B cell (primary cell): Measurements from ENCODE around the gene NFAT5. TPM values are rescaled to one million over a fixed set of nuclear protein-coding genes. Genes with fewer than 3 reads are reported as not detected.
A peak's percentile ranks its signal among the peaks of the same experiment; 100 is the strongest.

Source experiments
- ATAC-seq: fragments of 200-7000 bp; cut with Tn5 transposase; one replicate; pipeline ENCODE4 v1.10.0; 2021; ENCODE audit warnings: low read depth, mild to moderate bottlenecking, moderate number of reproducible peaks, moderate library complexity
- CTCF ChIA-PET: fragments of 350-600 bp; sonication (Branson Sonifier 250); formaldehyde crosslinking; loops from one replicate; lab custom pipeline; 2021; ENCODE audit warnings: antibody characterized with exemption, inconsistent platforms; lab: Charles Lee
- POLR2A ChIA-PET: fragments of 350-600 bp; sonication (Branson Sonifier 250); formaldehyde crosslinking; loops from one replicate; lab custom pipeline; 2021; ENCODE audit warnings: antibody characterized with exemption; lab: Charles Lee
- DNase-seq: peaks from one replicate; pipeline ENCODE4 v3.0.0; 2013
- H2AFZ ChIP-seq: 2 replicates; pipeline ENCODE4 v1.6.1; 2012; ENCODE audit warnings: mild to moderate bottlenecking, low read depth, low read length; ENCODE audit not compliant: insufficient read depth, poor library complexity, severe bottlenecking
- H3K27ac ChIP-seq, 2 donors: 1 replicate in 1 of 2; 2 replicates in 1 of 2; pipeline ENCODE4 v1.5.1; 2012 to 2013; ENCODE audit warnings: low read length in 2 of 2, mild to moderate bottlenecking in 2 of 2, moderate library complexity in 1 of 2
- H3K27me3 ChIP-seq, 4 experiments: fragments of 200-600 bp in 1 of 4; sonication (generic) in 1 of 4; replicated peaks in 1 of 4; 1 replicate in 2 of 4; 2 replicates in 2 of 4; pipeline versions ENCODE4 v1.6.1 to v1.7.0; 2013 to 2016; ENCODE audit warnings: low read length in 3 of 4, mild to moderate bottlenecking in 2 of 4, mixed read lengths in 1 of 4, moderate library complexity in 1 of 4; ENCODE audit not compliant: insufficient read depth in 4 of 4, control insufficient read depth in 3 of 4; ENCODE audit errors: control extremely low read depth in 1 of 4
- H3K36me3 ChIP-seq, 2 experiments: replicated peaks in 1 of 2; 1 replicate in 1 of 2; 2 replicates in 1 of 2; pipeline versions ENCODE4 v1.6.1 to v1.7.1; 2013; ENCODE audit warnings: low read length in 1 of 2; ENCODE audit not compliant: insufficient read depth in 2 of 2, control insufficient read depth in 1 of 2; ENCODE audit errors: control extremely low read depth in 1 of 2, extremely low read depth in 1 of 2
- H3K4me1 ChIP-seq, 2 donors: fragments of 200-600 bp in 1 of 2; sonication (generic) in 1 of 2; 1 replicate in 1 of 2; 2 replicates in 1 of 2; pipeline versions ENCODE4 v1.5.1 to v1.6.1; 2013 to 2017; ENCODE audit warnings: low read length in 2 of 2; ENCODE audit not compliant: control insufficient read depth in 2 of 2, insufficient read depth in 2 of 2
- H3K4me2 ChIP-seq: replicated peaks from 2 replicates; pipeline ENCODE3; 2012; ENCODE audit warnings: mild to moderate bottlenecking, low read depth, low read length; ENCODE audit not compliant: poor library complexity, severe bottlenecking
- H3K4me3 ChIP-seq, 5 experiments: fragments of 200-600 bp in 1 of 5; sonication (generic) in 1 of 5; 1 replicate in 3 of 5; 2 replicates in 2 of 5; pipeline versions ENCODE4 v1.5.1 to v1.7.0; 2011 to 2016; ENCODE audit warnings: low read length in 4 of 5, mild to moderate bottlenecking in 4 of 5, low read depth in 2 of 5, control low read depth in 1 of 5, moderate library complexity in 1 of 5; ENCODE audit not compliant: insufficient read depth in 1 of 5; ENCODE audit errors: control extremely low read depth in 1 of 5, extremely low read depth in 1 of 5
- H3K79me2 ChIP-seq: fragments of 200-600 bp; sonication (generic); one replicate; pipeline ENCODE4 v1.6.0; 2016; ENCODE audit warnings: low read length; ENCODE audit not compliant: control insufficient read depth, insufficient read depth
- H3K9ac ChIP-seq: fragments of 200-600 bp; sonication (generic); 2 replicates; pipeline ENCODE4 v1.6.1; 2017; ENCODE audit warnings: mild to moderate bottlenecking, low read length, moderate library complexity
- H3K9me3 ChIP-seq, 3 donors: one replicate each; pipeline versions ENCODE4 v1.6.1 to v1.7.1; 2013; ENCODE audit warnings: low read length in 2 of 3; ENCODE audit not compliant: control insufficient read depth in 2 of 3, insufficient read depth in 1 of 3; ENCODE audit errors: control extremely low read depth in 1 of 3
- H4K20me1 ChIP-seq: 2 replicates; pipeline ENCODE4 v1.6.0; 2012; ENCODE audit warnings: mild to moderate bottlenecking, low read length; ENCODE audit not compliant: insufficient read depth, control insufficient read depth, poor library complexity, severe bottlenecking
- H3K27ac Mint-ChIP-seq: one replicate; pipeline ENCODE4 v1.8.0; 2021; ENCODE audit warnings: mixed read lengths
- H3K27me3 Mint-ChIP-seq: one replicate; pipeline ENCODE4 v1.8.0; 2021; ENCODE audit warnings: mixed read lengths
- H3K4me1 Mint-ChIP-seq: one replicate; pipeline ENCODE4 v1.8.0; 2021; ENCODE audit warnings: mixed read lengths
- H3K4me3 Mint-ChIP-seq: one replicate; pipeline ENCODE4 v1.8.0; 2021; ENCODE audit warnings: mixed read lengths
- H3K9me3 Mint-ChIP-seq: one replicate; pipeline ENCODE4 v1.8.0; 2022; ENCODE audit warnings: mixed read lengths; ENCODE audit not compliant: insufficient read depth
- CTCF ChIP-seq: fragments of 200-600 bp; IDR thresholded peaks from one replicate; pipeline ENCODE4 v1.8.0; 2022; ENCODE audit warnings: antibody characterized with exemption, mild to moderate bottlenecking
- EZH2 ChIP-seq: IDR thresholded peaks from 2 replicates; pipeline ENCODE4 v1.6.1; 2012; ENCODE audit warnings: borderline replicate concordance, low read depth, mild to moderate bottlenecking, moderate library complexity, low read length; ENCODE audit not compliant: insufficient read depth, poor library complexity, severe bottlenecking
- WGBS: methylation state at CpG from one replicate; pipeline ENCODE4 v1.1.5; 2013; ENCODE audit warnings: missing lambda C conversion rate; ENCODE audit not compliant: insufficient coverage; 5-methylcytosine and 5-hydroxymethylcytosine counted together
- intact Hi-C: fragments of 100-400 bp; cut with micrococcal nuclease; formaldehyde crosslinking; loops from one replicate; pipeline ENCODE4 v1.10.0; 2022
- polyA plus RNA-seq: library from polyadenylated mRNA; depleted of rRNA; stranded (reverse); fragments of >200 nt; gene quantifications from 2 replicates; pipeline ENCODE4 v1.2.3, GENCODE V29; 2012
- total RNA-seq, 2 donors: library from RNA; stranded (reverse); fragments of 120-200 nt in 1 of 2; gene quantifications; 1 replicate in 1 of 2; 2 replicates in 1 of 2; pipeline versions ENCODE4 v1.2.3 to v1.2.4, GENCODE V29; 2013 to 2022

NFAT5 gene
- total and polyA plus RNA-seq, 2 donors (not counting 1 experiment from before 2014, with no cell fraction given) = 6.3 to 50.0 TPM

GRCh38 chr16:69611103-69611640, 45.4 kb downstream of the NFAT5 start:
- Histone ChIP-seq H3K27me3 (no peaks in the 10 kb centered on the region), H4K20me1 (peaks cover 52% of the 10 kb centered on the region), H3K4me2 (no peak overlapping the region), H3K36me3 (peaks cover 0 to 2% of the 10 kb centered on the region in 2 experiments), H2AFZ (no peak overlapping the region), H3K79me2 (peaks cover 78% of the 10 kb centered on the region), H3K27ac (no peak overlapping the region), H3K4me3 (no peak overlapping the region), H3K9me3 (no peaks in the 10 kb centered on the region), H3K4me1 (peaks cover 5 to 6% of the 10 kb centered on the region in 2 donors), H3K9ac (no peak overlapping the region)
- Mint-ChIP-seq H3K27me3 (no peaks in the 10 kb centered on the region), H3K9me3 (no peaks in the 10 kb centered on the region), H3K4me3 (no peak overlapping the region), H3K27ac (no peak overlapping the region), H3K4me1 (peaks cover 29% of the 10 kb centered on the region)
- ATAC-seq (no peak), DNase-seq (no peak)
- ChIA-PET POLR2A (no interaction called here), CTCF (interaction anchor here (0.7 kb wide), 1 partner anchor 14 kb away, joined by 3 read pairs; no protein-coding TSS in a partner anchor)
- TF ChIP-seq CTCF (no peak), EZH2 (no peak)
- intact Hi-C loops = no loop called here

GRCh38 chr16:69613378-69614154, 47.8 kb downstream of the NFAT5 start:
- CTCF ChIA-PET = interaction anchor here (1.1 to 1.4 kb wide), 2 partner anchors 210 to 217 kb away, joined by 3 read pairs; no protein-coding TSS in a partner anchor
- Histone ChIP-seq H3K36me3 (peaks cover 0 to 2% of the 10 kb centered on the region in 2 experiments), H3K9me3 (no peaks in the 10 kb centered on the region), H3K27me3 (no peaks in the 10 kb centered on the region), H3K9ac (no peak overlapping the region), H3K27ac (peak overlapping the region in 1 of 2 donors; percentile 37), H3K4me3 (no peak overlapping the region), H4K20me1 (peaks cover 37% of the 10 kb centered on the region), H3K4me2 (no peak overlapping the region), H2AFZ (no peak overlapping the region), H3K4me1 (peaks cover 5 to 6% of the 10 kb centered on the region in 2 donors), H3K79me2 (peaks cover 79% of the 10 kb centered on the region)
- Mint-ChIP-seq H3K27me3 (no peaks in the 10 kb centered on the region), H3K4me1 (peaks cover 27% of the 10 kb centered on the region), H3K27ac (peak overlapping the region; percentile 2), H3K9me3 (no peaks in the 10 kb centered on the region), H3K4me3 (no peak overlapping the region)
- no peak for TF ChIP-seq CTCF
- no peak for TF ChIP-seq EZH2
- intact Hi-C loops = no loop called here
- no CpG with 5 or more reads among the region's 1 CpG for WGBS
- no peak for DNase-seq
- POLR2A ChIA-PET = no interaction called here
- ATAC-seq = no peak
